ENCODE measurements around the gene PCK2.

PCK2 gene

DNA sequence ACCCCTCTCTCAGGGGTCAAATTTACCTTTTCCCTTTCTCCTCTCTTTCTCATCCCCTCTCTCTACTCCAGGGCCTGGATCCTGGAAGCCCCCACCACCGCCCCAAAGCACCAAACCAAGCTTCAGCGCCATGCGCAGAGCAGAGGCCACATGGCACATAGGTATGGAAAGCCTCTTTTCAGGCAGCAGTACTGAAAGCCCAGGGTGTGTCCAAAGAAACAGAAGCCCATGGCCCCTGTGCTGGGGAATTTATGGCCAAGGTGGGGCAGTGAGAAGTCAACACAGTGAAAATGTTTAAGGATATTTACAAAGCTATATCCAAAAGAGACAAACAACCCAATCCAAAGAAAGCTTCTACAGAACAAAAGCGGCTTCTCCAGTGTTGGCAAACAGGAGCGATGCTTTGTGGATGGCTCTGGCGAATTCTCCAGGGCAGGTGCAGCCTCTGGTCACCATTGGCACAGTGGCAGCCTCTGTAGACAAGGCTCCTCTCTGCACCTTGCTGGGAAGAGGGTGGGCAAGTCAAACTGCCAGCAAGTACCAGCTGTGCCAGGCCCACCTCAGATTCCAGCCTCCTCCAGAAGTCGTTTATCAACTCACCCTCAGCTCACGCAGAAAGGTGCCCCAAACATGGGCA lies 27.5 kb upstream of the PCK2 start:
- Mint-ChIP-seq H3K27ac (no peak overlapping the region), H3K9me3 (no peaks in the 10 kb centered on the region), H3K4me3 (no peak overlapping the region), H3K36me3 (ENCODE audit: insufficient read depth) (no peaks in the 10 kb centered on the region), H3K27me3 (peaks cover 16 to 40% of the 10 kb centered on the region in 2 donors), H3K4me1 (ENCODE audit: low read depth in 2 of 2) (peaks cover 0 to 5% of the 10 kb centered on the region in 2 donors)
- no peak for DNase-seq
- no peak for ATAC-seq (replicated peaks)

DNA sequence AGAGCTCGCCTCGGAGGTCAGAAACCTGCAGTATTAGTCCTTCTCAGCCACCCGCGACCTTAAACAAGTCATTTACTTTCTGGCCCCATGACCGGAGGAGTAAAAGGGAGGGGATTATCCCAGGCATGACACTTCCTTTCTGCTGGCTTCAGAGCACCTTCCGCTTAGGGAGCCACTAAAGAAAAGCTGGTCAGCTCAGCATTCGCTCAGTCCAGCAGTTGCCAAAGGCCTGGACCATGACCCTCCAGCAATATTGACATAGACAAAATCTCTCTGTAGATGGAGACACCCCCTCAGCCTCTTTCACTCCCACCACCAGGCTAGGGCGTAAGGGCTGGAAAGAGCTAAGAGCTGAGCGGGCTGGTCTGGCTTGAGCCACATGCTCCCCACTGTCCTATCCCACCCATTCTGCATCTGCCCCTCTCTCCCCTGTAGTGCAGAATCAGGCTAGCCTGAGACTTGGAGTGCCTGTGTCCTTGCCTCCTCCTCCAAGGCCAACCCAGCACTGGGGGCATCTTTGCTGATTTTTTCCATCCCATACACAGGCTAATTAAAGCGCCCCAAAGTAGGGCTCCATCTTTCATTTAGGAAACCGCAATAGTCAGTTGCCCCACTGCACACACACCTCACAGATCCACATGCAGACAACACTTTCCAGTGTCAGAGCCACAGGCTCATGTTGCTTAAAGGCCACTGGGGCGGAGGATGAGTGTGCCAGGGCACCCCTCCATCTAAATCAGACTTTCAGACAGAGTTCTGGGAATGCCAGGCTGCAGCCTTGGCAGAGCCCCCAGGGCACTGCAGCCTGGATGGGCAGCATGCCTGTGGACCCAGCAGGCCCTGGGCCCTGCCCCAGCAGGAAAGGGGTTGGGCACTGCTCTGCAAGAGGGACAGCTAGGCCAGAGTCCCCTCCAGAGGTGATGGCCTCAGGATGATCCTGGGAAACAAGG lies 26.7 kb upstream of the PCK2 start:
- Mint-ChIP-seq H3K9me3 (no peaks in the 10 kb centered on the region), H3K27ac (no peak overlapping the region), H3K36me3 (ENCODE audit: insufficient read depth) (no peaks in the 10 kb centered on the region), H3K27me3 (peaks cover 16 to 47% of the 10 kb centered on the region in 2 donors), H3K4me1 (ENCODE audit: low read depth in 2 of 2) (peaks cover 0 to 5% of the 10 kb centered on the region in 2 donors), H3K4me3 (no peak overlapping the region)
- DNase-seq (no peak), ATAC-seq (replicated peaks) (no peak)

- Mint-ChIP-seq H3K4me1 (ENCODE audit: low read depth in 2 of 2) (peaks cover 0 to 5% of the 10 kb centered on the region in 2 donors), H3K36me3 (ENCODE audit: insufficient read depth) (no peaks in the 10 kb centered on the region), H3K27ac (no peak overlapping the region), H3K9me3 (no peaks in the 10 kb centered on the region), H3K4me3 (no peak overlapping the region), H3K27me3 (peaks cover 21 to 51% of the 10 kb centered on the region in 2 donors)
- DNase-seq (no peak), ATAC-seq (replicated peaks) (no peak)
Measured at GRCh38 chr14:24068711-24069410, 25.2 kb upstream of the PCK2 start.

- Mint-ChIP-seq H3K36me3 (ENCODE audit: insufficient read depth) (no peaks in the 10 kb centered on the region), H3K4me1 (ENCODE audit: low read depth in 2 of 2) (peaks cover 0 to 5% of the 10 kb centered on the region in 2 donors), H3K27me3 (peaks cover 21 to 51% of the 10 kb centered on the region in 2 donors), H3K27ac (no peak overlapping the region), H3K4me3 (no peak overlapping the region), H3K9me3 (no peaks in the 10 kb centered on the region)
- ATAC-seq (replicated peaks) (no peak), DNase-seq (no peak)
Measured at GRCh38 chr14:24069411-24069735, 24.7 kb upstream of the PCK2 start.

- no peak overlapping the region for H3K4me3 Mint-ChIP-seq
- peaks cover 0 to 7% of the 10 kb centered on the region in 2 donors for H3K4me1 Mint-ChIP-seq (ENCODE audit: low read depth in 2 of 2)
- no peaks in the 10 kb centered on the region for H3K36me3 Mint-ChIP-seq (ENCODE audit: insufficient read depth)
- ATAC-seq (replicated peaks) (no peak), DNase-seq (no peak)
- no peak overlapping the region for H3K27ac Mint-ChIP-seq
- H3K27me3 Mint-ChIP-seq = peaks cover 21 to 51% of the 10 kb centered on the region in 2 donors
- no peaks in the 10 kb centered on the region for H3K9me3 Mint-ChIP-seq
Measured at GRCh38 chr14:24070285-24071143, 23.6 kb upstream of the PCK2 start.

- H3K27me3 Mint-ChIP-seq = peaks cover 21 to 51% of the 10 kb centered on the region in 2 donors
- no peak within 1 kb of the TSS for H3K27ac Mint-ChIP-seq
- ATAC-seq (replicated peaks) = no peak
- no peak within 1 kb of the TSS for H3K4me3 Mint-ChIP-seq
- no peaks in the 10 kb centered on the region for H3K36me3 Mint-ChIP-seq (ENCODE audit: insufficient read depth)
- no peak for DNase-seq
- H3K9me3 Mint-ChIP-seq = no peaks in the 10 kb centered on the region
- H3K4me1 Mint-ChIP-seq (ENCODE audit: low read depth in 2 of 2) = peaks cover 0 to 7% of the 10 kb centered on the region in 2 donors
Measured at GRCh38 chr14:24071144-24071697, 22.9 kb upstream of the PCK2 start, which contains the start of gene CPNE6. TSS of gene CPNE6 (plus strand) at chr14:24071562. CDS start at chr14:24072937, 1,375 bp downstream.

DNA sequence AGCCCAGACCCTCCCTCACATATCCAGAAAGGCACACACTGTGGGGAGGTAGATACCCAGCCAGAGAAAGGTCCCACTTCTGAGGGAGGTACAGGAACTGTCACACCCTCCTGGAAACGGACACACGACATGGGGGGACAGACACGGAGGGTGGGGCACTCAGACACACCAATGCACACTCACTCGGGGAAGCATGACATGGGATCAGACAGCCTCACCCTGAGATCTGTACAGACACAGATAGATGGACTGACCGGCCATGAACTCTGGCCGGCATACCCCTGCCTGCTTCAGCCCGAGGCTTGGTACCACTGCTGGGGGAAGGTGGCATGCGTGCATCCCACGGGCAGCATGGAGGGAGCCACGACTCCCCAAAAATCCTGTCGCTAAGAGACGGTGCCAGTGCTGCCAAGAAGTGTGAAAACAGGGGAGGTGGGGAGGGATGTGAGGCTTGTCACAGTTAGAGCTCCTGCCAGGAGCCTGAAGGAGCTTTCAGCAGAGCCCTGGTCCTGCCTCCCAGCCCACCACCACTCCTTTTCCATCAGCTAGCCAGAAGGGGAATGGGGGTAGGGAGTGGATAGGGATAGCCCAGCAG lies 22.2 kb upstream of the PCK2 start:
- ATAC-seq (replicated peaks) = no peak
- DNase-seq = no peak
- no peak overlapping the region for H3K4me3 Mint-ChIP-seq
- peaks cover 21 to 51% of the 10 kb centered on the region in 2 donors for H3K27me3 Mint-ChIP-seq
- H3K4me1 Mint-ChIP-seq (ENCODE audit: low read depth in 2 of 2) = peaks cover 0 to 7% of the 10 kb centered on the region in 2 donors
- no peak overlapping the region for H3K27ac Mint-ChIP-seq
- no peaks in the 10 kb centered on the region for H3K9me3 Mint-ChIP-seq
- no peaks in the 10 kb centered on the region for H3K36me3 Mint-ChIP-seq (ENCODE audit: insufficient read depth)

DNA sequence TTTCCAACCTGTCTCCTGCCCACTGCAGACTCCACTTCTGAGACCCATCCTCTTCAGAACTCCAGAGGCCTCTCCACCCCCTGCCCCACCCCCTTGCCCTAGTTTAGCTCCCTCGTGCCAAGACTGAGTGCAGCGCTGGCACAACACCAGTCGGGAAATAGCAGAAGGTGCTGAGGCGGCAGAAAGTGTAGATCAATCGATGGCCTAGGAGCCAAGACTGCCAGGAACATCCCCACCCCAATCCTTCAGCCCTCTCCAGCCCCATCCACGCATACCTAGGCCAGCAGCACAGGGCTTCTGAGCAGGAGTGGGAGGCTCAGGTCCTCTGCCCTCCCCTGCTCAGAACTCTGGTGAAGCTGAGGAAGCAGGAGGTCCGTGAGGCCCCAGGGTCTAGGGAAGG lies 21.7 kb upstream of the PCK2 start:
- Mint-ChIP-seq H3K9me3 (no peaks in the 10 kb centered on the region), H3K4me1 (ENCODE audit: low read depth in 2 of 2) (peaks cover 0 to 7% of the 10 kb centered on the region in 2 donors), H3K27me3 (peaks cover 21 to 50% of the 10 kb centered on the region in 2 donors), H3K36me3 (ENCODE audit: insufficient read depth) (no peaks in the 10 kb centered on the region), H3K27ac (no peak overlapping the region), H3K4me3 (no peak overlapping the region)
- DNase-seq (no peak), ATAC-seq (replicated peaks) (no peak)

GRCh38 chr14:24072881-24073877 lies 20.9 kb upstream of the PCK2 start:
- peaks cover 21 to 43% of the 10 kb centered on the region in 2 donors for H3K27me3 Mint-ChIP-seq
- no peaks in the 10 kb centered on the region for H3K36me3 Mint-ChIP-seq (ENCODE audit: insufficient read depth)
- no peak overlapping the region for H3K4me3 Mint-ChIP-seq
- DNase-seq = no peak
- peaks cover 0 to 7% of the 10 kb centered on the region in 2 donors for H3K4me1 Mint-ChIP-seq (ENCODE audit: low read depth in 2 of 2)
- no peak overlapping the region for H3K27ac Mint-ChIP-seq
- no peaks in the 10 kb centered on the region for H3K9me3 Mint-ChIP-seq
- no peak for ATAC-seq (replicated peaks)

- Mint-ChIP-seq H3K9me3 (no peaks in the 10 kb centered on the region), H3K27me3 (peaks cover 13 to 29% of the 10 kb centered on the region in 2 donors), H3K4me3 (no peak overlapping the region), H3K27ac (no peak overlapping the region), H3K4me1 (ENCODE audit: low read depth in 2 of 2) (peaks cover 4 to 7% of the 10 kb centered on the region in 2 donors), H3K36me3 (ENCODE audit: insufficient read depth) (no peaks in the 10 kb centered on the region)
- DNase-seq (no peak), ATAC-seq (replicated peaks) (no peak)
Measured at GRCh38 chr14:24074625-24075484, 19.3 kb upstream of the PCK2 start.
